IgD-negative memory B cell (primary cell): ENCODE results near the gene MDGA2. TPM values are rescaled to one million over a fixed set of nuclear protein-coding genes. Genes with fewer than 3 reads are reported as not detected.
A peak's percentile ranks its signal among the peaks of the same experiment; 100 is the strongest.
"Not testable (repeated sequence)": the region's sequence is repeated elsewhere in the genome, so short reads cannot be mapped to it uniquely, and the experiment has no call there.

Experiments used
- H3K27ac Mint-ChIP-seq, 3 donors: one replicate each; pipeline ENCODE4 v1.8.0; 2020 to 2022; ENCODE audit warnings: mild to moderate bottlenecking in 3 of 3, mixed read lengths in 3 of 3, moderate library complexity in 1 of 3
- H3K27me3 Mint-ChIP-seq: one replicate; pipeline ENCODE4 v1.8.0; 2021; ENCODE audit warnings: mixed read lengths
- H3K36me3 Mint-ChIP-seq: one replicate; pipeline ENCODE4 v1.8.0; 2020; ENCODE audit warnings: mild to moderate bottlenecking, mixed read lengths
- H3K4me1 Mint-ChIP-seq, 3 donors: one replicate each; pipeline ENCODE4 v1.8.0; 2020 to 2022; ENCODE audit warnings: mixed read lengths in 3 of 3, mild to moderate bottlenecking in 1 of 3
- H3K4me3 Mint-ChIP-seq, 4 donors: one replicate each; pipeline ENCODE4 v1.8.0; 2020 to 2022; ENCODE audit warnings: mild to moderate bottlenecking in 4 of 4, mixed read lengths in 4 of 4, moderate library complexity in 3 of 4
- H3K9me3 Mint-ChIP-seq, 3 donors: one replicate each; pipeline ENCODE4 v1.8.0; 2020 to 2021; ENCODE audit warnings: mixed read lengths in 3 of 3, mild to moderate bottlenecking in 1 of 3
- polyA plus RNA-seq: library from polyadenylated mRNA; unstranded; fragments of 300-500 nt; fragmentation: Illumina TruSeq; gene quantifications from one replicate; pipeline ENCODE4 v1.2.3, GENCODE V29; 2021

The MDGA2 gene
- polyA plus RNA-seq, 1 donor from 2014 or later, result not detected

GRCh38 chr14:47235619-47236018, 439.8 kb downstream of the MDGA2 start:
- H3K36me3 Mint-ChIP-seq, result no peaks in the 10 kb centered on the region
- H3K9me3 Mint-ChIP-seq, result peaks cover 0 to 9% (median 2%) of the 10 kb centered on the region in 3 donors
- no peaks in the 10 kb centered on the region for H3K4me1 Mint-ChIP-seq
- no peak overlapping the region for H3K4me3 Mint-ChIP-seq
- no peak overlapping the region for H3K27ac Mint-ChIP-seq
- no peaks in the 10 kb centered on the region for H3K27me3 Mint-ChIP-seq

- H3K27me3 Mint-ChIP-seq, result no peaks in the 10 kb centered on the region
- H3K36me3 Mint-ChIP-seq, result no peaks in the 10 kb centered on the region
- no peak overlapping the region for H3K4me3 Mint-ChIP-seq
- no peaks in the 10 kb centered on the region for H3K4me1 Mint-ChIP-seq
- no peak overlapping the region for H3K27ac Mint-ChIP-seq
- H3K9me3 Mint-ChIP-seq, result peaks cover 0 to 5% (median 0%) of the 10 kb centered on the region in 3 donors
Observed at GRCh38 chr14:47226877-47227520, 448.4 kb downstream of the MDGA2 start.

- Mint-ChIP-seq H3K27ac (no peak overlapping the region), H3K9me3 (peaks cover 0 to 5% (median 3%) of the 10 kb centered on the region in 3 donors), H3K4me1 (no peaks in the 10 kb centered on the region), H3K4me3 (no peak overlapping the region), H3K27me3 (no peaks in the 10 kb centered on the region), H3K36me3 (no peaks in the 10 kb centered on the region)
Observed at GRCh38 chr14:47223656-47224055, 451.7 kb downstream of the MDGA2 start.

GRCh38 chr14:47220096-47220495, 455.3 kb downstream of the MDGA2 start:
- H3K9me3 Mint-ChIP-seq, result peaks cover 0 to 5% (median 3%) of the 10 kb centered on the region in 3 donors
- no peaks in the 10 kb centered on the region for H3K36me3 Mint-ChIP-seq
- H3K4me3 Mint-ChIP-seq, result no peak overlapping the region
- no peaks in the 10 kb centered on the region for H3K27me3 Mint-ChIP-seq
- H3K4me1 Mint-ChIP-seq, result no peaks in the 10 kb centered on the region
- H3K27ac Mint-ChIP-seq, result no peak overlapping the region

GRCh38 chr14:47211263-47211662, 464.1 kb downstream of the MDGA2 start:
- Mint-ChIP-seq H3K36me3 (no peaks in the 10 kb centered on the region), H3K4me1 (no peaks in the 10 kb centered on the region), H3K27ac (no peak overlapping the region), H3K9me3 (no peaks in the 10 kb centered on the region), H3K4me3 (no peak overlapping the region), H3K27me3 (no peaks in the 10 kb centered on the region)

- H3K9me3 Mint-ChIP-seq, result peaks cover 0 to under 1% (median 0%) of the 10 kb centered on the region in 3 donors
- no peaks in the 10 kb centered on the region for H3K4me1 Mint-ChIP-seq
- no peaks in the 10 kb centered on the region for H3K27me3 Mint-ChIP-seq
- H3K36me3 Mint-ChIP-seq, result no peaks in the 10 kb centered on the region
- H3K4me3 Mint-ChIP-seq, result no peak overlapping the region
- no peak overlapping the region for H3K27ac Mint-ChIP-seq
Observed at GRCh38 chr14:47210099-47210498, 465.3 kb downstream of the MDGA2 start.

- Mint-ChIP-seq H3K36me3 (no peaks in the 10 kb centered on the region), H3K27me3 (no peaks in the 10 kb centered on the region), H3K27ac (no peak overlapping the region), H3K9me3 (peaks cover 0 to 4% (median 2%) of the 10 kb centered on the region in 3 donors), H3K4me1 (no peaks in the 10 kb centered on the region), H3K4me3 (no peak overlapping the region)
Observed at GRCh38 chr14:47208434-47208833, 467.0 kb downstream of the MDGA2 start.

GRCh38 chr14:47207617-47208016, 467.8 kb downstream of the MDGA2 start:
- Mint-ChIP-seq H3K4me1 (no peaks in the 10 kb centered on the region), H3K9me3 (peaks cover 0 to 6% (median 2%) of the 10 kb centered on the region in 3 donors), H3K36me3 (no peaks in the 10 kb centered on the region), H3K27ac (no peak overlapping the region), H3K4me3 (no peak overlapping the region), H3K27me3 (no peaks in the 10 kb centered on the region)

GRCh38 chr14:47200740-47201139, 474.7 kb downstream of the MDGA2 start:
- Mint-ChIP-seq H3K27me3 (no peaks in the 10 kb centered on the region), H3K4me3 (no peak overlapping the region), H3K9me3 (peaks cover 0 to 14% (median 6%) of the 10 kb centered on the region in 3 donors), H3K27ac (no peak overlapping the region), H3K4me1 (no peaks in the 10 kb centered on the region), H3K36me3 (no peaks in the 10 kb centered on the region)

- Mint-ChIP-seq H3K27me3 (no peaks in the 10 kb centered on the region), H3K4me3 (no peak overlapping the region), H3K27ac (no peak overlapping the region), H3K4me1 (no peaks in the 10 kb centered on the region), H3K9me3 (peaks cover 0 to 4% (median 0%) of the 10 kb centered on the region in 3 donors), H3K36me3 (no peaks in the 10 kb centered on the region)
Observed at GRCh38 chr14:47195582-47195981, 479.8 kb downstream of the MDGA2 start.

GRCh38 chr14:47194055-47194454, 481.4 kb downstream of the MDGA2 start:
- Mint-ChIP-seq H3K36me3 (no peaks in the 10 kb centered on the region), H3K4me1 (no peaks in the 10 kb centered on the region), H3K27me3 (no peaks in the 10 kb centered on the region), H3K9me3 (peaks cover 0 to 4% (median 0%) of the 10 kb centered on the region in 3 donors), H3K27ac (no peak overlapping the region), H3K4me3 (no peak overlapping the region)

GRCh38 chr14:47192203-47192602, 483.2 kb downstream of the MDGA2 start:
- H3K36me3 Mint-ChIP-seq, H3K4me3 Mint-ChIP-seq, H3K9me3 Mint-ChIP-seq, H3K4me1 Mint-ChIP-seq, H3K27me3 Mint-ChIP-seq, H3K27ac Mint-ChIP-seq: not testable (repeated sequence)

- Mint-ChIP-seq H3K27me3 (no peaks in the 10 kb centered on the region), H3K36me3 (no peaks in the 10 kb centered on the region), H3K4me1 (no peaks in the 10 kb centered on the region)
Observed at GRCh38 chr14:47191700-47192099, 483.7 kb downstream of the MDGA2 start.

GRCh38 chr14:47189911-47190484, 485.4 kb downstream of the MDGA2 start:
- no peak overlapping the region for H3K4me3 Mint-ChIP-seq
- H3K9me3 Mint-ChIP-seq, result peaks cover 0 to 4% (median 0%) of the 10 kb centered on the region in 3 donors
- H3K4me1 Mint-ChIP-seq, result no peaks in the 10 kb centered on the region
- H3K27ac Mint-ChIP-seq, result no peak overlapping the region
- no peaks in the 10 kb centered on the region for H3K36me3 Mint-ChIP-seq
- H3K27me3 Mint-ChIP-seq, result no peaks in the 10 kb centered on the region

More at GRCh38 chr14:47191700-47192099, 483.7 kb downstream of the MDGA2 start:
- Mint-ChIP-seq H3K9me3 (peaks cover 0 to 4% (median 0%) of the 10 kb centered on the region in 3 donors), H3K27ac (peak overlapping the region in 1 of 3 donors; percentile 61), H3K4me3 (no peak overlapping the region)

GRCh38 chr14:47186486-47186885, 488.9 kb downstream of the MDGA2 start:
- Mint-ChIP-seq H3K4me3 (no peak overlapping the region), H3K4me1 (no peaks in the 10 kb centered on the region), H3K9me3 (peaks cover 0 to 4% (median 2%) of the 10 kb centered on the region in 3 donors), H3K27ac (no peak overlapping the region), H3K36me3 (no peaks in the 10 kb centered on the region), H3K27me3 (no peaks in the 10 kb centered on the region)

GRCh38 chr14:47179906-47180305, 495.5 kb downstream of the MDGA2 start:
- Mint-ChIP-seq H3K27me3 (no peaks in the 10 kb centered on the region), H3K4me3 (no peak overlapping the region), H3K9me3 (peaks cover 0 to 4% (median 2%) of the 10 kb centered on the region in 3 donors), H3K27ac (peak overlapping the region in 1 of 3 donors; percentile 54), H3K4me1 (no peaks in the 10 kb centered on the region), H3K36me3 (no peaks in the 10 kb centered on the region)
